Cardiac septum (tissue), 1 donor: ENCODE data around the gene TP53INP2. TPM values are rescaled to one million over a fixed set of nuclear protein-coding genes. Genes with fewer than 3 reads are reported as not detected.
"Not testable (repeated sequence)": the region's sequence is repeated elsewhere in the genome, so short reads cannot be mapped to it uniquely, and the experiment has no call there.

Experiments
- DNase-seq: peaks from one replicate; pipeline ENCODE4 v3.0.0-alpha.2; 2020; ENCODE audit warnings: low spot score
- intact Hi-C: fragments of 100-400 bp; cut with DNase I; formaldehyde crosslinking; loops from one replicate; pipeline ENCODE4 v1.14.0; 2022
- long read RNA-seq: library from polyadenylated mRNA; unstranded; transcript quantifications from one replicate; pipeline ENCODE4 v2.0.0, GENCODE V29; 2021
- total RNA-seq: library from RNA; stranded (reverse); fragmentation: NEBNext Ultra II Directional; extraction: Animal tissue kit (Norgen Biotek cat#: 25700); gene quantifications from one replicate; pipeline ENCODE4 v1.2.1, GENCODE V29; 2021
- donor health status: DM: no; HTN: no; CAD: no.

The TP53INP2 gene
- total RNA-seq, result 117 TPM
- long read RNA-seq, full-length matches to known transcripts, result 1 of 95 reads
- long read RNA-seq, partial matches to known transcripts, result 91 of 95 reads
- long read RNA-seq, other reads (novel, unspliced or antisense), result 3 of 95 reads

DNA sequence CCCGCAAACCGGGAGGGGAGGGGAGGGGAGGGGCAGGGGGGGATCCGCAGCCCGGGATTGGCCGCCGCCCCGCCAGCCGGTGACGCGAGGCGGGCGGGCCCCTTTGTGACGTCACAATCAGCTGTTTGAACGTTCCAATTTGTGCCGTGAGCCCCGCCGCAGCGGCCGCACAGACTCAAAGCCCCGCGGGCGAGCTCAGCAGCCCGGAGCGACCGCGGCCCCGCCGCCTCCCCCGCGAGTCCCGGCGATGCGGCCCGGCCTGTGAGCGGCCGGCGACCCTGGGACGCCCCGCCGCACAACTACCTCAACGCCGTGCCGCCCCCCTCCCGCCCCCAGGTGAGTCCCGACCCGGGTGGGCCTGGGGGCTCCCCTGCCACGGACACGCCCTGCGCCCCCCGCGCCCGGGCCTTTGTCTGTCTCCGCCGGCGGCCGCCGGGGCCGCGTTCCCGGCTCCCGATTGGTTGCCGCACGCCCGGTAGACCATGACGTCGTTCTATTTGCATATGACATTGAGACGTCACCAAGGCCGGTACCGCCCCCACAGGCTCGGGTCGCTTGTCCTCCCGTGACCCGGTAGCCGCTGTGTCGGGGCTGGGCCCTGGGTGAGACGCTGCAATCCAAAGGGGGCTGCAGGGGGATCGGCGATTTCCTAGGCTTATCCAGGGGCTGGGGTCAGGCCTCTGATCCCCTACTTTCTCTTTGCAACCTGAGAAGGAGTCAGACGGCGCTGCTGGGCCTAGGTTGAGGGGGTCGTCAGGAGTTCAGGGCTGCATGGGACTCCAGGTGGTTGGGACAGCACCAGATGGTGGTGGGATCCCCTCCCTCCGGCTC lies at the start of gene TP53INP2:
TSS of gene TP53INP2 (plus strand) at position 168 of the 831 bp plus-strand sequence. CDS start 4,396 bp downstream, outside the sequence.
- peak; percentile 97 for DNase-seq
- intact Hi-C loops, result loop anchor here (2.0 to 10.0 kb wide), 3 partner anchors 28 to 390 kb away; partner anchors contain the start of gene PIGU

DNA sequence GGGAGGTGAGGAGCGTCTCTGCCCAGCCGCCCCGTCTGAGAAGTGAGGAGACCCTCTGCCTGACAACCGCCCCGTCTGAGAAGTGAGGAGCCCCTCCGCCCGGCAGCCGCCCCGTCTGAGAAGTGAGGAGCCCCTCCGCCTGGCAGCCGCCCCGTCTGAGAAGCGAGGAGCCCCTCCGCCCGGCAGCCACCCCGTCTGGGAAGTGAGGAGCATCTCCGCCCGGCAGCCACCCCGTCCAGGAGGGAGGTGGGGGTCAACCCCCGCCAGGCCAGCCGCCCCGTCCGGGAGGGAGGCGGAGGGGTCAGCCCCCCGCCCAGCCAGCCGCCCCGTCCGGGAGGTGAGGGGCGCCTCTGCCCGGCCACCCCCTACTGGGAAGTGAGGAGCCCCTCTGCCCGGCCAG lies 45.5 kb upstream of the TP53INP2 start:
- DNase-seq, intact Hi-C loops: not testable (repeated sequence)

- intact Hi-C loops, DNase-seq: not testable (repeated sequence)
These were observed 42.3 kb upstream of the TP53INP2 start for GRCh38 chr20:34661811-34662210.

- intact Hi-C loops, result no loop called here
- DNase-seq, result no peak
These were observed 40.8 kb upstream of the TP53INP2 start for GRCh38 chr20:34663213-34663943.

GRCh38 chr20:34664751-34665150 lies 39.4 kb upstream of the TP53INP2 start:
- DNase-seq, intact Hi-C loops: not testable (repeated sequence)

DNA sequence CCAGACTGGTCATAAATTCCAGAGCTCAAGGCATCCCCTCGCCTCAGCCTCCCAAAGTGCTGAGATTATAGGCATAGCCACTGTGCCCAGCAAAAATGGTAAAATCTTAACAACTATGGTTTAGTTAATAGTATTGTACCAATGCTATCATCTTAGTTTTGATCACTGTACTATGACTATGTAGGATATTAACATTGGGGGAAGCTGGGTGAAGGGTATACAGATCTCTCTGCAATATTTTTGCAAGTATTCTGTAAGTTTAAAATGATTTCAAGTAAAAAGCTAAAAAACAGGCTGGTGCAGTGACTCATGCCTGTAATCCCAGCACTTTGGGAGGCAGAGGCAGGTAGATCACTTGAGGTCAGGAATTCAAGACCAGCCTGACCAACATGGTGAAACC lies 35.0 kb upstream of the TP53INP2 start:
- DNase-seq, result no peak
- intact Hi-C loops, result no loop called here

DNA sequence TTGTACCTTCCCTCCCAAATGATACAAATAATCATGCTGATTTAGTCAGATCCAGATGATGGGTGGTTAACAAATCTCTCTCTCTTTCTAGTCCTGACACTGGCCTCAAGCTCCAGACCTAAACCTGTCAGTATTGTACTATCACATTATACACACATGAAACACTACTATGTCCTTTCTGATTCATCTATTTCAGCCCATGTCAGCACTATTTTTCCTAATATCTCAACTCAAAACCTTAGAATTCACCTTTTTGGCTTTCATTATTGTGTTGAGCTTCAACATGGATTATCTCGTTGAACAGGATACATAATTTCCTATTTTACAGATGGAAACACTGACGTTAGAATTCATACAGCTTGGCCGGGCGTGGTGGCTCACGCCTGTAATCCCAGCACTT lies 30.7 kb upstream of the TP53INP2 start:
- no peak for DNase-seq
- intact Hi-C loops, result no loop called here

DNA sequence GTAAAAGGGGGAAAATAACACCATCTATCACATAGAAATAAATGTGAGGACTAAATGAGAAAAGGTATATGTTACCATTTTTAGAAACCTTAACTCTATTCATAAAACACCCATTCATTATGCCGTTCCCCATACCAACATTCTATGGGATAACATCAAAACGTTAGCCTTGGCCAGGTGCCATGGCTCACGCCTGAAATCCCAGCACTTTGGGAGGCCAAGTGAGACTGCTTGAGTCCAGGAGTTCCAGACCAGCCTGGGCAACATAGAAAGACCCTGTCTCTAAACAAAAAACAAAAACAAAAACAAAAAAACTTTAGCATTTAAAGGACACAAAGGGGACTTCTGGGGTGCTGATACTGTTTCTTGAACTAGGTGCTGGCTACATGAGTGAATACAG lies 28.6 kb upstream of the TP53INP2 start:
- no peak for DNase-seq
- intact Hi-C loops, result no loop called here

GRCh38 chr20:34675993-34676641 lies 28.0 kb upstream of the TP53INP2 start:
- DNase-seq, result no peak
- intact Hi-C loops, result loop anchor here (2.0 kb wide), 1 partner anchor 29 kb away; the partner anchor contains the start of gene TP53INP2

GRCh38 chr20:34676642-34677373 lies 27.3 kb upstream of the TP53INP2 start, which contains the start of gene PIGU:
Gene PIGU, minus strand, starts transcription at chr20:34677092. Its CDS starts 7 bp downstream, at chr20:34677085.
- DNase-seq, result peak; percentile 98
- intact Hi-C loops, result loop anchor here (2.0 kb wide), 1 partner anchor 28 kb away; the partner anchor contains the start of gene TP53INP2

- intact Hi-C loops, result no loop called here
These were observed 23.5 kb upstream of the TP53INP2 start for GRCh38 chr20:34680586-34681175.

DNA sequence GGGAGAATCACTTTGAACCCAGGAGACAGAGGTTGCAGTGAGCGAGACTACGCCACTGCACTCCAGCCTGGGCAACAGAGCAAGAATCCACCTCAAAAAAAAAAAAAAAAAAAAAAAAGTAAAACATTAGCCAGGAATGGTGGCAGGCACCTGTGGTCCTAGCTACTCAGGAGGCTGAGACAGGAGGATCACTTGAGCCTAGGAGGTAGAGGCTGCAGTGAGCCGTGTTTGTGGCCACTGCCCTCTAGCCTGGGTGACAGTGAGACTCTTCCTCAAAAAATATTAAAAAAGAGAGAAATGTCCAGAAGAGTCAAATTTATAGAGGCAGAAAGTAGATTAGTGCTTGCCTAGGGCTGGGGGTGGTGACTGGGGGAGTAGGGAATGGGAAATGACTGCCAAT lies 20.5 kb upstream of the TP53INP2 start:
- no peak for DNase-seq
- intact Hi-C loops, result no loop called here

More at GRCh38 chr20:34680586-34681175, 23.5 kb upstream of the TP53INP2 start:
- no peak for DNase-seq

DNA sequence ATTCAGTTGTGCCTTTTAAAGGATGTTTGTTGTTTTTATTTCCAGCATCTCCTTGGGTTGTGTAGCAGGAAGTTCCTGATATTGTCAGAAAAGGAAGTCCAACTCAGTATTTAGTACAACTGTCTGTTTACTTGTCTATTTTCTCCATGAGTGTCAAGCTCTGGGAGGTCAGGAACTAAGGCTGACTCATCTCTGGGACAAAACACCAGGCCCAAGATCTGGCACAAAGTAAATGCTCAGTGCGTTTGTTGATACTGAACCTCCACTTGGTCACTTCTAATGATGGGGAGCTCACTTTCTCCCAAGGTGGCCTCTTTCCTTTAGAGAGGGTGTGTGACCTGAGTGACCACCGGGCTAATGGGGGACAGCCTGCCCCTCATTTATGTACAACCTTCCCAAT lies 14.7 kb upstream of the TP53INP2 start:
- intact Hi-C loops, result no loop called here
- no peak for DNase-seq

- intact Hi-C loops, result no loop called here
These were observed 12.3 kb upstream of the TP53INP2 start for GRCh38 chr20:34691838-34692237.

GRCh38 chr20:34693414-34693813 lies 10.7 kb upstream of the TP53INP2 start:
- no peak for DNase-seq
- intact Hi-C loops, result no loop called here

More at GRCh38 chr20:34691838-34692237, 12.3 kb upstream of the TP53INP2 start:
- DNase-seq, result no peak

DNA sequence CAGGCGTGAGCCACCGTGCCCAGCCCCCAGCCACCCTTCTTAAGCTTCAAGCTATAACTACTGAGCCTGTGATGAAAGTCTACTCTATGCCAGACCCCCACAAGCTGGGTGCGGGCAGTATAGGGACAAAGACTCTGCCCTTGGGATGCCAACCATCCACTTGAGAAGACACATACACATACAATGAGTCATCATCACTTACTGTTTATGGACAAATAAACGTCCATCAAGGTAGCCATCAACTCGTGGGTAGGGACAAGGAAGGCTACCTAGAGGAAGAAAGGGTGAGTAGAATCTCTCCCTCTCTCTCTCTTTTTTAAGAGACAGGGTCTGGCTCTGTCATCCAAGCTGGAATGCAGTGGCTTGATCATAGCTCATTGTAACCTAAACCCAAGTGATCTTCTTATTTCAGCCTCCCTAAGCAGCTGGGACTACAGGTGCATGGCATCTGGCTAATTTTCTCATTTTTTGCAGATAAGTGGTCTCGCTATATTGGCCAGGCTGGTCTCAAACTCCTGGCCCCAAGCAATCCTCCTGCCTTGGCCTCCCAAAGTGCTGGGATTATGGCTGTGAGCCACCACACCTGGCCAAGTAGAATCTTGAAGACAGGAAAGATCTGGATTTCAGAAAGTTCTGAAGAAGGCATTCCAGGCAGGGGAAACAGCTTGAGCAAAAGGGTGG lies 2.6 kb upstream of the TP53INP2 start:
- intact Hi-C loops, result loop anchor here (10.0 kb wide), 1 partner anchor 387 kb away; no protein-coding TSS in a partner anchor
- DNase-seq, result no peak

- intact Hi-C loops, result loop anchor here (10.0 kb wide), 1 partner anchor 388 kb away; no protein-coding TSS in a partner anchor
These were observed 1.1 kb upstream of the TP53INP2 start for GRCh38 chr20:34703061-34703423.

More at GRCh38 chr20:34703061-34703423, 1.1 kb upstream of the TP53INP2 start:
- DNase-seq, result no peak
